ENCODE data around the gene PIN1.
"Not testable (repeated sequence)": the region's sequence is repeated elsewhere in the genome, so short reads cannot be mapped to it uniquely, and the experiment has no call there.

PIN1 gene

DNA sequence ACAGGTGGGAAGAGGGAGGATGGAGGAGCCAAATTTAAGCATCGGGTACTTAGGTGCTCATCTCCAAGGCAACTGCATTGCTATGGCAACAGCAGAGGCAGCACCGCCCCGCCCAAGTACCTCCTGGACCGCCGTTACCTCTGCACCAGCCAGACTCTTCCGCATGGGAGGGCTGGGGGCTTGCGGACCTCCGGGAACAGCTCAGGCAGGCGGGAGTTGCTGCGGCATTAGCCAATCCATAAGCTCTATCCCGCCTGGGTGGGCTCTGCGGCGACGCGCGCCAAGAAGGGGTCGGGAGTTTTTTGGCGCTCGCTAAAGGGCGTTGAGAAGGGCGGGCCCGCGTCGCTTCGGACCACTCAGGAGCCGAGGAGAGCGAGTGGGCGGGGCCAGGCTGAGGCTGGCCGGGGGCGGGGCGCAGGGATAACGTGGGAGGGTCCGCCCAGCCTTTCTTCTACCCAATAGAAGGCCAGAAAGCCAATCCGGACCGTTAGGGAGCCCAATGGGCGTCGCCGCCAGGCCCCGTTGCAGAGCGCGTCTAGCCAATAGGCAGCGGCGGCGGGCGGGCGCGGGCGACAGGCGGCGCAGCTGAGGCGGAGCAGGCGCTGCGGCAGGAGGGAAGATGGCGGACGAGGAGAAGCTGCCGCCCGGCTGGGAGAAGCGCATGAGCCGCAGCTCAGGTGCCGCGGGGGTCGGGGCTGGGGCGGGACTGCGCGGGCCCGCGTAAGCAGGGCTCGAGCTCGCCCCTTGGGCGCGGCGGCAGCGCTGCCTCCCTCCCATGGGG lies at the start of gene PIN1:
Gene PIN1, plus strand, starts transcription at position 593 of the 781 bp plus-strand sequence. Its CDS starts 27 bp downstream, at position 620.
- peak; percentile 99 for DNase-seq

DNA sequence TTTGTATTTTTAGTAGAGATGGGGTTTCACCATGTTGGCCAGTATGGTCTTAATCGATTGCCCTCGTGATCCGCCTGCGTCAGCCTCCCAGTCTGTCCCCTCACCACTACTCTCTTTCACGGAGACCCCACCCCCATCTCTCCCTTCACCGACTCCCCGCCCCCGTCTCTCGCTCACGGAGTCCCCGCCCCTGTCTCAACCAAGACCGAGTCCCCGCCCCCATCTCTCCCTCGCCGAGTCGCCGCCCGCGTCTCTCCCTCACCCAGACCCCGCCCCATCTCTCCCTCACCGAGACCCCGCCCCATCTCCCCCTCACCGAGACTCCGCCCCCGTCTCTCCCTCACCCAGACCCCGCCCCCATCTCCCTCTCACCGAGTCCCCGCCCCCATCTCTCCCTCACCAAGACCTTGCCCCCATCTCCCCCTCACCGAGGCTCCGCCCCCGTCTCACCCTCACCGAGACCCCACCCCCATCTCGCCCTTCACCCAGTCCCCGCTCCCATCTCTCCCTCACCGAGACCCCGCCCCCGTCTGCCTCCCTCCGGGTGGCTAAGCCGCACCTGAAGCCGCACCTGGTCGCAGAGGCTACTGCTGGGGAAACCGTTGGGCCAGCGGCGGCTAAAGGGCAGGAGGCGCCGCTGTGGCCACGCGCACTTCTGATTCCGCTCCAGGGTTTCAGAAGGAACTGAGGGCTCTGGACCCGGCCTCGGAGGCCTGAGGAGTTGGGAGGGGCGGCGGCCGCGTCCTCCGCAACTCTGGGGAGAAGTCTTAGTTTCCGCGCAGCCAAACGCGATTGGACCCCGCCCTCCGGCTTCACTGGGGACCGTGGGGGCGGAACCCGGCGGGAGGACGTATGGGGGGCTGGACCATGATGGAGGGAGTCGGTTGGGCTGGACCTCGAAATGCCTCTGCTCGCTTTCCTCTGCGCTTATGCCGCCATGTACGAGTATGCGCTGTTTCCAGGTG lies 49.5 kb upstream of the PIN1 start:
- DNase-seq: peak; percentile 98

- DNase-seq: no peak
These were observed 48.8 kb upstream of the PIN1 start for GRCh38 chr19:9786342-9786741.

- DNase-seq: no peak
These were observed 48.3 kb upstream of the PIN1 start for GRCh38 chr19:9786819-9787218.

DNA sequence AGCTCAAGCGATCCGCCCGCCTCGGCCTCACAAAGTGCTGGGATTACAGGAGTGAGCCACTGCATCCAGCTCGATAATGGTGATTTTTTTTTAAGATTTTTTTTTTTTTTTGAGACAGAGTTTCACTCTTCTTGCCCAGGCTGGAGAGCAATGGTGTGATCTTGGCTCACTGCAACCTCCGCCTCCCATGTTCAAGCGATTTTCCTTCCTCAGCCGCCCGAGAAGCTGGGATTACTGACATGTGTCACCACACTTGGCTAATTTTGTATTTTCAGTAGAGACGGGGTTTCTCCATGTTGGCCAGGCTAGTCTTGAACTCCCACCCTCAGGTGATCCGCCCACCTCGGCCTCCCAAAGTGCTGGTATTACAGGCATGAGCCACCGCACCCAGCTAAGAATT lies 46.5 kb upstream of the PIN1 start:
- not testable (repeated sequence) for DNase-seq

GRCh38 chr19:9789066-9789465 lies 46.1 kb upstream of the PIN1 start:
- DNase-seq: no peak

- not testable (repeated sequence) for DNase-seq
These were observed 45.5 kb upstream of the PIN1 start for GRCh38 chr19:9789579-9789978.

- not testable (repeated sequence) for DNase-seq
These were observed 44.1 kb upstream of the PIN1 start for GRCh38 chr19:9791073-9791367.

GRCh38 chr19:9791552-9792205 lies 43.4 kb upstream of the PIN1 start:
- DNase-seq: peak; percentile 80

DNA sequence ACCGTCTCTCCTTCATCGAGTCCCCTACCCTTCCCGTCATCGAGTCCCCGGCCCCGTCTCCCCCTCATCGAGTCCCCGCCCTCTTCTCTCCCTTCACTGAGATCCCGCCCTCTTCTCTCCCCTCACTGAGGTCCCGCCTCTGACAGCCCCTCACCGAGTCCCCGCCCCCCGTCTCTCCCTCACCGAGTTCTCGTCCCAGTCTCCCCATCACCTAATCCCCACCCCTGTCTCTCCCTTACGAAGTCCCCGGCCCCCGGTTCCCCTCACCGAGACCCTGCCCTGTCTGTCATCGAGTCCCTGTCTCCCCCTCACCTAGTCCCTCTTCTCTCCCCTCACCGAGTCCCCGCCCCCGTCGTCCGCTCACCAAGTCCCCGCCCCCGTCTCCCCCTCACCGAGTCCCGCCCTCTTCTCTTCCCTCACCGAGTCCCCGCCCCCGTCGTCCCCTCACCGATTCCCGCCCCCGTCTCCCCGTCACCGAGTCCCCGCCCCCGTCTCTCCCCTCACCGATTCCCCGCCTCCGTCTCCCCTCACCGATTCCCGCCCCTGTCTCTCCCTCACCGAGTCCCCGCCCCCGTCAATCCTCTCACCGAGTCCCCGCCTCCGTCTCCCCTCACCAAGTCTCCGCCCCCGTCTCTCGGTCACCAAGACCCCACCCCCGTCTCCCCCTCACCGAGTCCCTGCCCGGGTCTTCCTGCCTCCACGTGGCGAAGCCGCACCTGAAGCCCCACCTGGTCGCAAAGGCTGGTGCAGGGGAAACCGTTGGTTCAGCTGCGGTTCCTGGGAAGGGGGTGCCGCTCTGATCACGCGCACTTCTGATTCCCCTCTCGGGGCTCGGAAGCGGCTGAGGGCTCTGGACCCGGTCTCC lies 42.7 kb upstream of the PIN1 start:
- peak; percentile 80 for DNase-seq

DNA sequence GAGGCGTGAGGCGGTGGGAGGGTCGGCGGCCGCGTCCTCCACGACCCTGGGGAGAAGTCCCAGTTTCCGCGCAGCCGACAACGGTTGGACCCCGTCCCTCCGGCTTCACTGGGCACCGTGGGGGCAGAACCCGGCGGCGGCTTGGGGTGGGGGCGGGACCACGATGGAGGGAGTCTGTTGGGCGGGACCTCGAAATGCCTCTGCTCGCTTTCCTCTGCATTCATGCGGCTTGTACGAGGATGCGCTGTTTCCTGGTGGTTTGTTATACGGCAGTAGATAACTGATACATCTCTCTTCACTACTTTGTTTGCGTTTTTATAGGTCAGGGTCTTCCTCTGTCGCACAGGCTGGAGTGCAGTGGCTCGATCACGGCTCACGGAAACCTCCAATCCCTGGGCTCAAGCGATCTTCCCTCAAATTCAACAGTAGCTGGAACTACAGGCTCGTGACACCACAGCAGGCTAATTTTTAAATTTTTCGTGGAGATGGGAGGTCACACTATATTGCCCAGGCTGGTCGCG lies 42.0 kb upstream of the PIN1 start:
- no peak for DNase-seq

DNA sequence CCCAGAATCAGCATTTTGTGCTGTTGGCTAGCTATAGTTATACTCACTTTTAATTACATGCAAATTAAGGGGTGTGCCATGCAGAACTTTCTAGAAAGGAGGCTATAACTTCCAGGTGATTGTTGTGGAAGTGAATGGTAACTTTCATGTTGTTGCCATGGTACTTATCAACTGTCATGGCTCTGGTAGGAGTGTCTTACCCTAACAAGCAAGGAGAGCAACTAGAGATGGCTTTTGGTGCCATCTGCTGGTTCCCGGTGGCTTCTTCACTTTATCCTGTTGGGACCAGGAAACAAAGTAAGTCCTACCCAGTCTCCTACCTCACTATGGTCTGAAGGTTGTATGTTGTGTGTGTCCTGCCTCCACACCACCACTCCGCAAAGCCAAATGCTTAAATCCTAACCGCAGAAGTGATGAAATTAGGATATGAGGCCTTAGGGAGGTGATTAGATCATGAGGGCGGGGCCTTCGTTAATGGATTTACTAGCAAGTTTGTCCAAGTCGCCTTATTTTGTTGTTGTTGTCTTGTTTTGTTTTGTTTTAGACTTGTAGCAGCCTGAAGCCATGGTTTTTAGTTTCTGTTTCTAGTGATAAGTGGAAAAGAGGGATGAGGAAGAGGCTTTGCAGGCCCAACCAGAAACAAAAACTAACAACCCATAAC lies 38.9 kb upstream of the PIN1 start:
- DNase-seq: peak; percentile 86

DNA sequence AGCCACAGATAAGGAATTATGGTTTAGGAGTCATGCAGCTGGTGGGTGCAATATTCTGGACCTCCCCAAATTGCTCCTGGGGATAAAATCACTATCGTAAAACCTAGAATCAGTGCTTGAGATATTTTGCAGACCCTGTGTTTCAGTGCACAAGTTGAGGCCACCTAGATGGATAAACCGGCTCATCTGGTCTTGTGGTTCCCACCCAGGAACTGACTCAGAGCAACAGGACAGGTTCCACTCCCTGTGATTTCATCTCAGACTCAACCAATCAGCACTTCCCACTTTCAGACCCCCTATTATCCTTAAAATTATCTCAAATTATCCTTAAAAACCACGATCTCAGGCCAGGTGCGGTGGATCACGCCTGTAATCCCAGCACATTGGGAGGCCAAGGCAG lies 37.2 kb upstream of the PIN1 start:
- DNase-seq: no peak

GRCh38 chr19:9799162-9799561 lies 36.0 kb upstream of the PIN1 start:
- DNase-seq: no peak

DNA sequence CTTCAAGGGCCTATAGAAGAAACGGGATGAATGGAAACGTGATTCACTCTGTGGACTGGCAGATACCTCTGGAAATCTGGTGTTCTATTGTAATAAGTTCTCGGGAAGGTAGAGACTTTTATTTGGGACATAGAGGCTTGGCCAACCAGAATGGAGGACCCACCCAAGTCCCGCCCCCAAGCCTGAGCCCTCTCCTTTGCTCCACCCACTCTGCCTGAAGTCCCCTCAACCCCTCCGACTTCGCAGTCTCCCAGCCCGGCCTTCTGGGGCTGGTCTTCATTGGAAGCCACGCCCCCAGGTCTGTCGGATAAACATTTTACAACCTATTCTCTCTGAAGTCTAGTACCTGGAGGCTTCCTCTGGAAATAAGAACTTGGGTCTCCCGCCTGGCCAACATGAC lies 33.1 kb upstream of the PIN1 start:
- DNase-seq: no peak

DNA sequence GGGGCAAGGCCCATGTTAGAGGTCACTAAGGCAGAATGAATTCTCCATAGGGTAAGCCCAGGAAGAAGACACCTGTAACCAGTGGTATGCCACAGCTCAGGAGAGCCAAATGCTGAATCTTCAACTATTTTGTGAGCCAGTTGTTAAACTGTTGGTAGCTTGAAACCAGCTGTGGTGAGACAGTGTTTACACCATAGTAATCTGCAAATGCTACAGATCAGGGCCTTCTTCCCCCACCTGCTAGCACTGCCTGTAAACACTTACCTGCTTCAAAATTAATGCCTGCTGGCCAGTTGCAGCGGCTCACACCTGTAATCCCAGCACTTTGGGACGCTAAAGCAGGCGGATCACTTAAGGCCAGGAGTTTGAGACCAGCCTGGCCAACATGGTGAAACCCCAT lies 28.3 kb upstream of the PIN1 start:
- DNase-seq: no peak

DNA sequence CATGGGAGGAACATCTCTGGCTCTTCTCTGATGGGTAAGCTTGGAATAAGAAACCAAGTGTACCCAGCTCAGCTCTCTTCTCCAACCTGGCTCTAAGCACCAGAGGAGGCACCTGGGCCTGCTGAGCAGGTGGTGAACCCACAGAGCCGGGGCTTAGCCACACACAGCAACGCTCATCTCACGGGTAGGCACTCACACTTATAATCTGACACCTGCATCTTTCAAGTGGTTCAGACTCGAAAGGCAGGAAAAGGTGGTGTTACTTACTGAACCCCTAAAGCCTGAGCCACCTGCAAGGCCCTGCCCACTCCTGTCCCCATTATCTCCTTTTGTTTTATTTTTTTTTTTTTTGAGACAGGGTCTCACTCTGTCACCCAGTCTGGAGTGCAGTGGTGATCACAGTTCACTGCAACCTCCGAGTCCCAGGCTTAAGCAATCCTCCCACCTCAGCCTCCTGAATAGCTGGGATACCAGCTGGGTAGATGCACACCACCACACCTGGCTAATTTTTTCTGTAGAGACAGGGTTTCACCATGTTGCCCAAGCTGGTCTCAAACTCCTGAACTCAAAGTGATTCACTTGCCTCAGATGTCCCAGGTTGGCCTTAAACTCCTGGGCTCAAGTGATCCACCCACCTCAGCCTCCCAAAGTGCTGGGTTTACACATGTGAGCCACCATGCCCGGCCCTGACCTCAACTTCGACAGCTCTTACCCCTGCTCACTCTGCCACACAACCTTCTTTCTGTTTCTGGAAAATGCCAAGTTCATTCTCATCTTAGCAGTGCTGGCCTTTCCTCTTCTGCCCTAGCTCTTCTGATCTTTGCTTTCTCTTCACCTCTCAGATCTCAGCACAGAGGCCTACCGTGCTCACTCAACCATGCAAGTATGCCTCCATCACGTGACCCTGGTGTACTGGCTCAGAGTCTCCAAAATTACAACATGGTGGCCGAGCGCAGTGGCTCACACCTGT lies 26.0 kb upstream of the PIN1 start:
- DNase-seq: no peak

DNA sequence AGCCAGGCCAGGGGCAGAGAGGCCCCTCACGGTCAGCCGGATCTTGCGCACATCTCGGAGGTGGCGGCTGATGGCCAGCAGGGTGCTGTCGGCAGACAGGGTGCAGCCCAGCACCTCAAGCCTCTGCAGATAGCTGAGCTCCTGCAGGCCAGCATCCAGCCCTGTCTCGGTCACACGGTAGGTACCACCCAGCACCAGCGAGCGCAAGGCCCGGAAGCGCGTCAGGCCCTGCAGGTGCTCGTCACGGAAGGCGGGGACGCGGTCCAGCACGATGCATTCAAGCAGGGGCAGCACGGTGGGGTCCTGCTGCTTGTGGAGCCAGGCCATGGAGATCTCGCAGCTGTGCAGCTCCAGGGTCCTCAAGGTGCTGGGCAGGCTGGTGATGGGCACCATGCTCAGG lies 24.0 kb upstream of the PIN1 start:
- DNase-seq: no peak

- no peak for DNase-seq
These were observed 16.9 kb upstream of the PIN1 start for GRCh38 chr19:9818175-9818733.

Data from NCI-H2029 (cell line).